Lung (tissue), 12 donors: ENCODE data around the gene TNIK. TPM values are rescaled to one million over a fixed set of nuclear protein-coding genes. Genes with fewer than 3 reads are reported as not detected.

Experiments used
- ATAC-seq: fragments of 200-7000 bp; cut with Tn5 transposase; one replicate; pipeline ENCODE4 v1.9.1; 2020; ENCODE audit warnings: moderate number of reproducible peaks; ENCODE audit not compliant: insufficient read depth, low FRiP score
- DNase-seq, 3 donors: peaks; one replicate each; pipeline ENCODE4 v3.0.0-alpha.2; 2013 to 2017
- H3K27ac ChIP-seq, 2 donors: one replicate each; pipeline ENCODE4 v1.5.1; 2013; ENCODE audit warnings: mild to moderate bottlenecking in 2 of 2, moderate library complexity in 2 of 2, control low read depth in 1 of 2, inconsistent platforms in 1 of 2, low read depth in 1 of 2, low read length in 1 of 2
- H3K27me3 ChIP-seq, 3 donors: one replicate each; pipeline ENCODE4 v1.5.1; 2013; ENCODE audit warnings: low read length in 2 of 3; ENCODE audit not compliant: control insufficient read depth in 3 of 3, insufficient read depth in 3 of 3
- H3K36me3 ChIP-seq, 4 donors: one replicate each; pipeline ENCODE4 v1.5.1; 2013; ENCODE audit warnings: low read length in 4 of 4, mild to moderate bottlenecking in 1 of 4, moderate library complexity in 1 of 4; ENCODE audit not compliant: control insufficient read depth in 4 of 4, insufficient read depth in 4 of 4
- H3K4me1 ChIP-seq, 5 donors: one replicate each; pipeline ENCODE4 v1.5.1; 2013; ENCODE audit warnings: low read length in 5 of 5, mild to moderate bottlenecking in 2 of 5, moderate library complexity in 1 of 5; ENCODE audit not compliant: control insufficient read depth in 5 of 5, insufficient read depth in 5 of 5
- H3K4me3 ChIP-seq: one replicate; pipeline ENCODE4 v1.5.1; 2013; ENCODE audit warnings: mild to moderate bottlenecking, control low read depth, moderate library complexity
- H3K9ac ChIP-seq, 2 donors: one replicate each; pipeline ENCODE4 v1.5.1; 2013; ENCODE audit warnings: low read length in 2 of 2, control low read depth in 1 of 2; ENCODE audit not compliant: insufficient read depth in 1 of 2
- H3K9me3 ChIP-seq, 4 donors: one replicate each; pipeline ENCODE4 v1.5.1; 2013; ENCODE audit warnings: low read length in 3 of 4, mild to moderate bottlenecking in 1 of 4, moderate library complexity in 1 of 4; ENCODE audit not compliant: control insufficient read depth in 4 of 4, insufficient read depth in 3 of 4
- WGBS, 2 donors: extraction: QIAGEN DNeasy Blood & Tissue Kit; methylation state at CpG; one replicate each; pipeline ENCODE4 v1.1.7; 2013; 5-methylcytosine and 5-hydroxymethylcytosine counted together
- polyA plus RNA-seq, 2 donors: library from polyadenylated mRNA; stranded (reverse); fragments of 200-250 nt; gene quantifications; one replicate each; pipeline ENCODE4 v1.2.1, GENCODE V29; 2013
- total RNA-seq, 2 donors: library from RNA; depleted of rRNA in 1 of 2; stranded (reverse); fragments of >200 nt in 1 of 2; gene quantifications; one replicate each; pipeline ENCODE4 v1.2.1, GENCODE V29; 2014 to 2021
- TF ChIP-seq, protein P1 (sequence below): IDR thresholded peaks from 2 replicates; pipeline ENCODE4 v1.5.1; 2012; ENCODE audit warnings: mild to moderate bottlenecking; ENCODE audit errors: control extremely low read depth, extremely low read depth
- donor health status: control.
- donor health status: control.
- donor health status: Bipolar disorder and iron deficiency.
- donor health status: healthy.
- donor health status: DM: yes; HTN: yes; CAD: no.

TNIK gene
- total and polyA plus RNA-seq, 4 donors, result 9.4 to 36.3 (median 14.3) TPM

DNA sequence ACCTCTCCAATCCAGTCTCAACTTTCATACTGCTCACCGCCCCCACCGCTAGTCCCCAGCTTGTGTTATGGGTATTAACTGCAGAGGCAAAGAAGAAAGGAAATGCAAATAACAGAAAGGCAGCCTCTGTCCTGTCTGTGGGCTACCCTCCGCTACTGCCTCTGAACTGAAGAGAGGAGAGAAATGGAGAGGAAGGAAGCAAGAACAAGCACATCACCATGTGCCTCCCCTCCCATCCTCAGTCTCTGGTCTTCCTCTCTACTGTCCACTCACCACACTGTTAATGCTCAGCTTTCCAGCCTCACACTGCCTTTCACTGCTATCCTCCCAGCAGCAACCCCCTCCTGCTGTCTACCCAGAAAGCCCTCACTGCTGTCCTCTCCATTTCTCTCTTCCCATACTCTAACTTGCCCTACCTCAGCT, 294.7 kb downstream of the TNIK start:
- Histone ChIP-seq H3K27ac (no peak overlapping the region), H3K4me1 (no peaks in the 10 kb centered on the region), H3K36me3 (peaks cover 0 to 13% (median 6%) of the 10 kb centered on the region in 4 donors), H3K9ac (no peak overlapping the region), H3K9me3 (peaks cover 0 to 4% (median 4%) of the 10 kb centered on the region in 4 donors), H3K27me3 (no peaks in the 10 kb centered on the region), H3K4me3 (no peak overlapping the region)
- TF ChIP-seq, protein P1, sequence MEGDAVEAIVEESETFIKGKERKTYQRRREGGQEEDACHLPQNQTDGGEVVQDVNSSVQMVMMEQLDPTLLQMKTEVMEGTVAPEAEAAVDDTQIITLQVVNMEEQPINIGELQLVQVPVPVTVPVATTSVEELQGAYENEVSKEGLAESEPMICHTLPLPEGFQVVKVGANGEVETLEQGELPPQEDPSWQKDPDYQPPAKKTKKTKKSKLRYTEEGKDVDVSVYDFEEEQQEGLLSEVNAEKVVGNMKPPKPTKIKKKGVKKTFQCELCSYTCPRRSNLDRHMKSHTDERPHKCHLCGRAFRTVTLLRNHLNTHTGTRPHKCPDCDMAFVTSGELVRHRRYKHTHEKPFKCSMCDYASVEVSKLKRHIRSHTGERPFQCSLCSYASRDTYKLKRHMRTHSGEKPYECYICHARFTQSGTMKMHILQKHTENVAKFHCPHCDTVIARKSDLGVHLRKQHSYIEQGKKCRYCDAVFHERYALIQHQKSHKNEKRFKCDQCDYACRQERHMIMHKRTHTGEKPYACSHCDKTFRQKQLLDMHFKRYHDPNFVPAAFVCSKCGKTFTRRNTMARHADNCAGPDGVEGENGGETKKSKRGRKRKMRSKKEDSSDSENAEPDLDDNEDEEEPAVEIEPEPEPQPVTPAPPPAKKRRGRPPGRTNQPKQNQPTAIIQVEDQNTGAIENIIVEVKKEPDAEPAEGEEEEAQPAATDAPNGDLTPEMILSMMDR, result no peak
- 86 to 94% methylated on average over 3 of the region's 3 CpGs for WGBS, 2 donors
- ATAC-seq (no peak), DNase-seq (no peak)

DNA sequence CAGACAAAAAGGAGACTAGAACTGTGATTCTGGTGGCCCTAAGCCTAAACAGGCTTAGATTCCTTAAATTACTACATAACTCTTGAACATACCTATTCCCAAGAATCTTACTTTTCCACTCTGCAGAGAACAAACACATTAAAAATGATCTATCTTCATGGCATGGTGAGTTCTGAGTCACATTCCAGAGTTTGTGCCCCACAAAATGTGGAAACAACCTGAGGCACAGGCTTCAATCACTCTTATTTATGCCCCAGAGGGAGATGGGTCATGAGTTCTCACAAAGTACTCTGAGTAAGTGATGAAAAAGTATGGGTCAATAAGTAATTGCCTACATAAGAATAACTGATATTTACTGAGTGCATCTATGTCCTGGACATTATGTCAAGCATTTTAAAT, 296.1 kb downstream of the TNIK start:
- Histone ChIP-seq H3K27ac (no peak overlapping the region), H3K4me3 (no peak overlapping the region), H3K9me3 (peaks cover 0 to 4% (median 4%) of the 10 kb centered on the region in 4 donors), H3K27me3 (no peaks in the 10 kb centered on the region), H3K36me3 (peaks cover 0 to 13% (median 8%) of the 10 kb centered on the region in 4 donors), H3K4me1 (no peaks in the 10 kb centered on the region), H3K9ac (no peak overlapping the region)
- no peak for DNase-seq
- ATAC-seq, result no peak
- TF ChIP-seq, protein P1, result no peak

DNA sequence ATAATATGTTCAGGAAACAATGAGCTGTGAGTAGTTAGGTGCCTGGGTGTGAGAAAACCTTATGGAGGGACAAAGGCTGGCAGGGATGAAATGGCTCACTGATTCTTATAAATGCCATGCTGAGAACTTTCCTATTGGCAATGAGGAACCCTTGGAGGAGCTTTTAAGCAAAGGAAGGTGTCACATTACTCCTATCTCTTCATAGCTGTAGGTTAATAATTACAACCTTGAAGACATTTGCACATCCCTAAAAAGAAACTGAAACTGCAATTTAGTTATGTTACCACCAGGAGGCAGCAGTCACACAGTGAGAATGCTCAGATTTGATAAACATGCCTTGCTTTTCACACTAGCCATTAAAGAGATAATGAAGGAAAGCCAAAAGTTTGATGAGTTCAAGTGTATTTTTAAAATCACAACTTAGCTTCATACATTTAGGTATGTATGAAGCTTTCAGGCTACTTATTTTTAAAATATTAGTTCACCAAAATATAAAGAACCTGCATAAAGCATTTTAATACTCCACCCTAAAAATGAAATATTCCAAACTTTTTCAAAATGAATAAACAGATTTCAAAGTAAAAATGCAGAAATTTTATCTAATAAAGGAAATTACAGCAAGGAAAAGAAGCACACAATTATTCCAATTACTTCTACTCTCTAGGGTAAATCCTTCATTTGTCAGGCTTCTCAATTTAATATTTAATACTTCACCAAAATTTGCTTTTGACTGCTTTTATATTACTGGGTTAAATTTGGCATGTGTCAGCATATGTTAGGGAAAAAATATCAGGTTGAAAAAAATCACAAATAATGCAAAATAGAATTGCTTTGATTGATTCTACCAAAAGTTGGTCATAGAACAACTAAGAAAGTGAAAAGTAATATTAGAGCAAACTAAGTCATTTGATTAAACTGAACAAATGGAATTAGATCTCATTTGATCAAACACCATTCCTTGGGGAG, 296.8 kb downstream of the TNIK start:
- H3K9me3 ChIP-seq, result peaks cover 0 to 4% (median 3%) of the 10 kb centered on the region in 4 donors
- TF ChIP-seq, protein P1, result no peak
- peaks cover 0 to 4% (median 0%) of the 10 kb centered on the region in 3 donors for H3K27me3 ChIP-seq
- no peak overlapping the region for H3K4me3 ChIP-seq
- no peak for ATAC-seq
- no peak overlapping the region for H3K27ac ChIP-seq
- peaks cover 0 to 11% (median 7%) of the 10 kb centered on the region in 4 donors for H3K36me3 ChIP-seq
- no peak overlapping the region for H3K9ac ChIP-seq
- H3K4me1 ChIP-seq, result no peaks in the 10 kb centered on the region
- DNase-seq, result no peak
